ENCODE data around the gene SLC1A2.

SLC1A2 gene

GRCh38 chr11:35419184-35419829 lies at the start of gene SLC1A2:
Gene SLC1A2, minus strand, starts transcription at chr11:35419558. Its CDS starts 592 bp downstream, at chr11:35418966.
- no peak for DNase-seq

GRCh38 chr11:35466058-35466457 lies 46.7 kb upstream of the SLC1A2 start:
- DNase-seq, result no peak

GRCh38 chr11:35464308-35464707 lies 45.0 kb upstream of the SLC1A2 start:
- no peak for DNase-seq

GRCh38 chr11:35463331-35463751 lies 44.0 kb upstream of the SLC1A2 start:
- no peak for DNase-seq

GRCh38 chr11:35461917-35462538 lies 42.7 kb upstream of the SLC1A2 start:
- DNase-seq, result no peak

GRCh38 chr11:35459489-35459888 lies 40.1 kb upstream of the SLC1A2 start:
- no peak for DNase-seq

- no peak for DNase-seq
These were observed 39.5 kb upstream of the SLC1A2 start for GRCh38 chr11:35458846-35459245.

GRCh38 chr11:35454362-35454761 lies 35.0 kb upstream of the SLC1A2 start:
- DNase-seq, result no peak

- DNase-seq, result no peak
These were observed 17.4 kb upstream of the SLC1A2 start for GRCh38 chr11:35436581-35437250.

- no peak for DNase-seq
These were observed 14.2 kb upstream of the SLC1A2 start for GRCh38 chr11:35433588-35433987.

GRCh38 chr11:35432464-35432863 lies 13.1 kb upstream of the SLC1A2 start:
- DNase-seq, result no peak

- DNase-seq, result no peak
These were observed 7.7 kb upstream of the SLC1A2 start for GRCh38 chr11:35427071-35427470.

GRCh38 chr11:35426351-35426750 lies 7.0 kb upstream of the SLC1A2 start:
- DNase-seq, result no peak

- no peak for DNase-seq
These were observed 6.3 kb upstream of the SLC1A2 start for GRCh38 chr11:35425603-35426212.

- DNase-seq, result no peak
These were observed 5.0 kb upstream of the SLC1A2 start for GRCh38 chr11:35424157-35424940.

GRCh38 chr11:35420371-35420770 lies 1.0 kb upstream of the SLC1A2 start:
- DNase-seq, result no peak

GRCh38 chr11:35419830-35420333 lies 524 bp upstream of the SLC1A2 start:
- no peak for DNase-seq

- DNase-seq, result no peak
These were observed 825 bp downstream of the SLC1A2 start for GRCh38 chr11:35418282-35419183.

GRCh38 chr11:35415487-35415886 lies 3.9 kb downstream of the SLC1A2 start:
- no peak for DNase-seq

GRCh38 chr11:35414776-35415175 lies 4.6 kb downstream of the SLC1A2 start:
- DNase-seq, result no peak

- no peak for DNase-seq
These were observed 5.0 kb downstream of the SLC1A2 start for GRCh38 chr11:35414311-35414710.

GRCh38 chr11:35413598-35413997 lies 5.8 kb downstream of the SLC1A2 start:
- DNase-seq, result no peak
